Fibroblast of the aortic adventitia (primary cell): ENCODE data around the gene RTF2. TPM values are rescaled to one million over a fixed set of nuclear protein-coding genes. Genes with fewer than 3 reads are reported as not detected.
A peak's percentile ranks its signal among the peaks of the same experiment; 100 is the strongest.

Experiments
- DNase-seq: peaks from one replicate; pipeline ENCODE4 v3.0.0-alpha.2; 2010; ENCODE audit warnings: low read depth
- H3K4me3 ChIP-seq: 2 replicates; pipeline ENCODE4 v1.5.1; 2011; ENCODE audit warnings: low read depth, mild to moderate bottlenecking, control low read depth, low read length, moderate library complexity
- total RNA-seq: library from RNA; depleted of rRNA; stranded (reverse); fragments of >200 nt; gene quantifications from 2 replicates; pipeline ENCODE4 v1.2.3, GENCODE V29; 2012; ENCODE audit warnings: low replicate concordance
- TF ChIP-seq, protein P1 (sequence below): IDR thresholded peaks from 2 replicates; pipeline ENCODE4 v1.5.1; 2011; ENCODE audit warnings: mild to moderate bottlenecking, low read length, control low read depth, inconsistent platforms; ENCODE audit not compliant: insufficient read depth

RTF2 gene, protein sequence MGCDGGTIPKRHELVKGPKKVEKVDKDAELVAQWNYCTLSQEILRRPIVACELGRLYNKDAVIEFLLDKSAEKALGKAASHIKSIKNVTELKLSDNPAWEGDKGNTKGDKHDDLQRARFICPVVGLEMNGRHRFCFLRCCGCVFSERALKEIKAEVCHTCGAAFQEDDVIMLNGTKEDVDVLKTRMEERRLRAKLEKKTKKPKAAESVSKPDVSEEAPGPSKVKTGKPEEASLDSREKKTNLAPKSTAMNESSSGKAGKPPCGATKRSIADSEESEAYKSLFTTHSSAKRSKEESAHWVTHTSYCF
- 61.5 and 66.1 TPM in 2 replicates for total RNA-seq

DNA sequence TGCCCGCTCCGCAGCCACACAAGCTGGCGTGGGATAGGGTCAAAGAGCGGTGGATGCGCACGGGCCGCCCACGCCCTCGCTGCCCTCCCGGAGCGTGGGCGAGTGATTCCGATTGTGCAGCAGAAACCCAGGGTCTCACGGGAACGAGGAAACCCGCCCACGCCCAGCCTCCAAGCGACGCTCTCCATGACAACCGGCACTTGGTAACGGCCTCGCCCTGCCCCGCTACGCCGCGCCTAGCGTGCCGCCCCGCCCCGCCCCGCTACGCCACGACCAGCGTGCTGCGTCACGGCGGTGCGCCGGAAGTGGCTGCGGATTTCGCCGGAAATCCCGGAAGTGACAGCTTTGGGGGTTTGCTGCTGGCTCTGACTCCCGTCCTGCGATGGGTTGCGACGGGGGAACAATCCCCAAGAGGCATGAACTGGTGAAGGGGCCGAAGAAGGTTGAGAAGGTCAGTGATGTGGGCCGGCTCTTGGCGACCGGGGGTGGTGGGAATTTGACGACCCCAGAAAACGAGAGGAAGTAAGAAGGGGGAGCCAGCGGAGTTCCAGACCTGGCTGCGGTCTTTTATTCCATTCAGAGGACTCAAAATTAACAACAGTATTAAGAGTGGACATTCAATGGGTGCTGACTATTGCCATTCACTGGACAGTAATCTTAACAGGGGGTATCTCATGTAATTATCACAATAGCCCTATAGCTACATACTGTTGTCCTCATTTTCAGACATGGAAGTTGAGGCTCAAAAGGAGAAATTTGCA, at the start of gene RTF2:
Gene RTF2, plus strand, starts transcription at position 312 of the 761 bp plus-strand sequence. Its CDS starts 71 bp downstream, at position 383.
- peak within 1 kb of the TSS; percentile 98 for H3K4me3 ChIP-seq
- TF ChIP-seq, protein P1, sequence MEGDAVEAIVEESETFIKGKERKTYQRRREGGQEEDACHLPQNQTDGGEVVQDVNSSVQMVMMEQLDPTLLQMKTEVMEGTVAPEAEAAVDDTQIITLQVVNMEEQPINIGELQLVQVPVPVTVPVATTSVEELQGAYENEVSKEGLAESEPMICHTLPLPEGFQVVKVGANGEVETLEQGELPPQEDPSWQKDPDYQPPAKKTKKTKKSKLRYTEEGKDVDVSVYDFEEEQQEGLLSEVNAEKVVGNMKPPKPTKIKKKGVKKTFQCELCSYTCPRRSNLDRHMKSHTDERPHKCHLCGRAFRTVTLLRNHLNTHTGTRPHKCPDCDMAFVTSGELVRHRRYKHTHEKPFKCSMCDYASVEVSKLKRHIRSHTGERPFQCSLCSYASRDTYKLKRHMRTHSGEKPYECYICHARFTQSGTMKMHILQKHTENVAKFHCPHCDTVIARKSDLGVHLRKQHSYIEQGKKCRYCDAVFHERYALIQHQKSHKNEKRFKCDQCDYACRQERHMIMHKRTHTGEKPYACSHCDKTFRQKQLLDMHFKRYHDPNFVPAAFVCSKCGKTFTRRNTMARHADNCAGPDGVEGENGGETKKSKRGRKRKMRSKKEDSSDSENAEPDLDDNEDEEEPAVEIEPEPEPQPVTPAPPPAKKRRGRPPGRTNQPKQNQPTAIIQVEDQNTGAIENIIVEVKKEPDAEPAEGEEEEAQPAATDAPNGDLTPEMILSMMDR, result no peak
- DNase-seq, result peak; percentile 92

DNA sequence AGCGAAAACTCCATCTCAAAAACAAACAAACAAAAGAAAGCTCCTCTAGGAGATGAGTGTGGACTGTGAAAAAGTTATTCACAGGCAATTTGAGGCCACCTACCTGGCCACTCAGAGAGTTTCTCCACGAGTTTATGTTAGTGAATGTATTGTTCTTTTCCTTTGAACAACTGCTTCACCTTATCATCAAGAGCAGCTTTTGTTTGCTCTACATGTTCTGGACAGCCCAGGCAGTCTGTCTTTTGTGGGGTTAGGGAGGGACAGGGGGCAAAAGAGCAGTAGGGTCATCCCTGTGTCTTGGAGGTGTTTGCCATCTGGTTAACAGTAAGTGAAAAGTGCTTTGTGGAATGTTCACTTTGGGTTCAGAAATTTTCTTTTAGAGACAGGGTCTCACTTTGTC, 48.4 kb upstream of the RTF2 start:
- TF ChIP-seq, protein P1, result no peak
- no peak for DNase-seq
- H3K4me3 ChIP-seq, result no peak overlapping the region

DNA sequence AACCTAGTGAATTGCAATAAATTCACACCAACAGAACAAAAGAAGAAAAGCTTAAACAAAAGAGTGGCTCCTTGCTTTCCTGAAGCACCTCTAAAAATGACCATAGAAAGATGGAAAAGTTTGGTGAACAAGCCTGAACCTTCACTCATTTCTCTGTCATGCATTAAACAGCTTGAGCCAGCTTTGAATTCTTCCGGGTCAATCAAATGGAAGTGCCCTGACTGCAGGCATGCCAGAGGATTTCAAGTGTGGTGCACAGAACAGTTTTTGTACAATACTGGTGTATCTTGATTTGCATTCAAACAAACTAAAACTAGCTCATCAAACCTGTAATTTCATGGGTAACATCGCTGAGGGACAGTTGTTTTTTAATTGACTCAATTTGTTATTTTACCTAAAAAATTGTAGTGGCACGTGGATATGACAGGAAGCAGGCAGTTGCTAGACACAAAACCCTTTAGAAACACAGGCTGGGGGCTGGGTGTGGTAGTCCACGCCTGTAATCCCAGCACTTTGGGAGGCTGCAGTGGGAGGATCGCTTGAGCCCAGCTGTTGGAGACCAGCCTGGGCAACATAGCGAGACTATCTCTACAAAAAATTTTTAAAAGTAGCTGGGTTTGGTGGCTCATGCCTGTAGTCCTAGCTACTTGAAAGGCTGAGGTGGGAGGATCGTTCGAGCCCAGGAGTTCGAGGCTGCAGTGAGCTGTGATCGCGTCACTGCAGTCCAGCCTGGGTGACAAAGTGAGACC, 47.3 kb upstream of the RTF2 start:
- no peak for DNase-seq
- H3K4me3 ChIP-seq, result no peak overlapping the region
- TF ChIP-seq, protein P1, result no peak

DNA sequence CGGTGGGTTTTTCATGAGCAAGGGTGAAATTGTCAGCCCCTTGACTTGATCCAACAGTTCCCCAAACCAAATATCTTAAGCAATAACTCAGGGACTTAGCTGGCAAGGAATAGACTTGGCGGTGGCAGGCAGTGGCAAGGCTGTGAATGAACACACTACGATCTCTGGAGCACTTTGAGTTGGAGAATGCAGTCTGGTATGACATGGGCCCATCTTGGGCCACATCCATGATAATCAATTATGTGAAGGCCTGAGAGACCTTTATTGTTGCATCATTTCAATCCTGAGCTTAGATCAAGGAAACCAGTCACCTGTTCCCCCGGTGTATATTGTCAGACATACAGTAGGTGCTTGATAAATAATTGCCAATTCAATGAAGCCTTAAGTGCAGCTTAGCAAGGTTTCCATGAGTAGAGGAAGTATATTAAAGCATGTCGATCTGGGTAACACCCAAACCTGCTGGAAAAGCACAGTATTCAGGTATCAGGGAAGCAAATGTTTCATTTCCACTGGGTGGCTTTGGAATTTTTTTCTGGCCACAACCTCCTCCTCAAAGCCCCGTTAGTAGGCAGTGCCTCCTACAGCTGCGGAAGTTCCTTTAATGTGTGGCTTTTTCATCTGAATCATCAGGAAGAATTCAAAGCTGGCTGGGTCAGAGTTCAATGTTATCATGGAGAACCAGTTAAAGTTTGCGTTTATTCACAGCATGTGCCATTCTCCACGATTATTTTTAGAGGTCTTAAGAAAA, 46.2 kb upstream of the RTF2 start:
- peak; percentile 72 for DNase-seq
- H3K4me3 ChIP-seq, result no peak overlapping the region
- TF ChIP-seq, protein P1, result no peak

DNA sequence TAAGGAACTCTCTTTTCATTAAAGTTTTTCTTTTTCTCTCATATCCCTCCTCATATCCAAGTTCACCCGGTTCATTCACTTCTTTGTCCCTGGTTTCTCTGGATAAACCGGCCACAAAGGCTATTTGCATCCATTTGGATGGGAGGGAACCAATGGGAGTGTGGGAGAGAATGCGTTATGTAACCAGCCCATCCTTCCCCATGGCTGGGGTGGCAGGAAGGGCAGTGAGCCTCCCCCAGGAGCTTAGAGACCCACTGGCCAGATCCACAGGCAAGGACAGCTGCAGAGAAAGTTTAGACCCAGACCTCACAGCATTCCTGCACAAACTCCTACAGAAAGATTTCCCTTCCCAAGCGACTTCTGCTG, 45.6 kb upstream of the RTF2 start:
- H3K4me3 ChIP-seq, result no peak overlapping the region
- TF ChIP-seq, protein P1, result no peak
- DNase-seq, result no peak

DNA sequence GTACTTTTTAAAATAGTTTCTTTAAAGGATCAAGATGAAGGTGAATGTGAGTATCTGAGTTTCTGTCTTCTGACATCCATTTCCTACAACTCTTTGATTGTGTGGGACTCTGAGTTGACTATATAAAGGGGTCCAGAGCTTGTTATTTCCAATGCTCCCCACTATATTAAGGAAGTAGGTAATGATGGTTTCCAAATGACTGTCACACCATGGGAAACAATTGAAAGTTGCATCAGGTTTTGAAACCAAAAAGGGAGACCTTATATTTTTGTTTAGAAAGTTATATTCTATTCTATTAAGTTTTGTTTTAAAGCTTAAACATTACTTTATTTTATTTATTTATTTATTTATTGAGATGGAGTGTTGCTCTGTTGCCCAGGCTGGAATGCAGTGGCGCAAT, 45.2 kb upstream of the RTF2 start:
- DNase-seq, result no peak
- TF ChIP-seq, protein P1, result no peak
- no peak overlapping the region for H3K4me3 ChIP-seq
